C4-2B (cell line): Measurements from ENCODE around the gene NASP.

Source experiments
- ZFX ChIP-seq: fragments of 450-650 bp; IDR thresholded peaks from 2 replicates; pipeline ENCODE4 v1.6.1; 2017
- TF ChIP-seq, protein P1 (sequence below): fragments of 450-650 bp; conservative IDR thresholded peaks from 2 replicates; pipeline ENCODE4 v1.5.1; 2017; ENCODE audit warnings: mild to moderate bottlenecking

DNA sequence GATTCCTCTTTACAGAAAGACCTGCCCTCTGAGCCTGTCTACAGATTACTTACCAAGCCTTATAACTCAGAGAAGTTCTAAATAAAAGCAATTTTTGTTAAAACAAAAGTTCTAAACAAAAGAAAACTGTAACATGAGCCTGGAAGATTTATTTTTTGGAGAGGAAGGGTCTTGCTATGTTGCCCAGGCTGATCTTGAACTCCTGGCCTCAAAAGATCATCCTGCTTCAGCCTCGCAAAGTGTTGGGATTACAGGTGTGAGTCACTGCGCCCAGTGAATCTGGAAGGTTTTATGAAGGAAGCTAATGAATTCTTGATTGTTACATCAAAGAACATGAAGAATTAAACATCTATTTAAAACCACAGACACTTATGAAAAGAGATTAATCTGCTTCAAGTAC is 75.4 kb downstream of the NASP start:
- TF ChIP-seq, protein P1, sequence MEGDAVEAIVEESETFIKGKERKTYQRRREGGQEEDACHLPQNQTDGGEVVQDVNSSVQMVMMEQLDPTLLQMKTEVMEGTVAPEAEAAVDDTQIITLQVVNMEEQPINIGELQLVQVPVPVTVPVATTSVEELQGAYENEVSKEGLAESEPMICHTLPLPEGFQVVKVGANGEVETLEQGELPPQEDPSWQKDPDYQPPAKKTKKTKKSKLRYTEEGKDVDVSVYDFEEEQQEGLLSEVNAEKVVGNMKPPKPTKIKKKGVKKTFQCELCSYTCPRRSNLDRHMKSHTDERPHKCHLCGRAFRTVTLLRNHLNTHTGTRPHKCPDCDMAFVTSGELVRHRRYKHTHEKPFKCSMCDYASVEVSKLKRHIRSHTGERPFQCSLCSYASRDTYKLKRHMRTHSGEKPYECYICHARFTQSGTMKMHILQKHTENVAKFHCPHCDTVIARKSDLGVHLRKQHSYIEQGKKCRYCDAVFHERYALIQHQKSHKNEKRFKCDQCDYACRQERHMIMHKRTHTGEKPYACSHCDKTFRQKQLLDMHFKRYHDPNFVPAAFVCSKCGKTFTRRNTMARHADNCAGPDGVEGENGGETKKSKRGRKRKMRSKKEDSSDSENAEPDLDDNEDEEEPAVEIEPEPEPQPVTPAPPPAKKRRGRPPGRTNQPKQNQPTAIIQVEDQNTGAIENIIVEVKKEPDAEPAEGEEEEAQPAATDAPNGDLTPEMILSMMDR: no peak
- no peak for TF ChIP-seq ZFX
